Measurements from ENCODE around the gene CLDND1.

CLDND1 gene

GRCh38 chr3:98556164-98557130 lies 33.7 kb upstream of the CLDND1 start:
- H3K4me3 ChIP-seq (ENCODE audit: control insufficient read depth, low read depth, low read length): no peak overlapping the region
- TF ChIP-seq CTCF (IDR thresholded peaks at IDR 0.05; ENCODE audit: control insufficient read depth, insufficient read depth, low read depth, low read length, missing control alignments): no peak
- no peak for DNase-seq (ENCODE audit: low read depth)

GRCh38 chr3:98555025-98555379 lies 32.3 kb upstream of the CLDND1 start:
- no peak for DNase-seq (ENCODE audit: low read depth)
- H3K4me3 ChIP-seq (ENCODE audit: control insufficient read depth, low read depth, low read length): no peak overlapping the region
- no peak for TF ChIP-seq CTCF (IDR thresholded peaks at IDR 0.05; ENCODE audit: control insufficient read depth, insufficient read depth, low read depth, low read length, missing control alignments)

- TF ChIP-seq CTCF (IDR thresholded peaks at IDR 0.05; ENCODE audit: control insufficient read depth, insufficient read depth, low read depth, low read length, missing control alignments): no peak
- no peak for DNase-seq (ENCODE audit: low read depth)
- H3K4me3 ChIP-seq (ENCODE audit: control insufficient read depth, low read depth, low read length): no peak overlapping the region
These were observed 31.9 kb upstream of the CLDND1 start for GRCh38 chr3:98554580-98554979.

GRCh38 chr3:98553753-98554152 lies 31.1 kb upstream of the CLDND1 start:
- no peak for TF ChIP-seq CTCF (IDR thresholded peaks at IDR 0.05; ENCODE audit: control insufficient read depth, insufficient read depth, low read depth, low read length, missing control alignments)
- H3K4me3 ChIP-seq (ENCODE audit: control insufficient read depth, low read depth, low read length): no peak overlapping the region
- DNase-seq (ENCODE audit: low read depth): no peak

- TF ChIP-seq CTCF (IDR thresholded peaks at IDR 0.05; ENCODE audit: control insufficient read depth, insufficient read depth, low read depth, low read length, missing control alignments): no peak
- no peak overlapping the region for H3K4me3 ChIP-seq (ENCODE audit: control insufficient read depth, low read depth, low read length)
- DNase-seq (ENCODE audit: low read depth): no peak
These were observed 30.4 kb upstream of the CLDND1 start for GRCh38 chr3:98553021-98553563.

GRCh38 chr3:98552232-98553020 lies 29.7 kb upstream of the CLDND1 start:
- DNase-seq (ENCODE audit: low read depth): no peak
- TF ChIP-seq CTCF (IDR thresholded peaks at IDR 0.05; ENCODE audit: control insufficient read depth, insufficient read depth, low read depth, low read length, missing control alignments): no peak
- no peak overlapping the region for H3K4me3 ChIP-seq (ENCODE audit: control insufficient read depth, low read depth, low read length)
